Endodermal cell (in vitro differentiated cells): ENCODE results near the gene EVL. TPM values are rescaled to one million over a fixed set of nuclear protein-coding genes. Genes with fewer than 3 reads are reported as not detected.

Experiments used
- DNase-seq: peaks from one replicate; pipeline ENCODE4 v3.0.0-alpha.2; 2017
- H3K27ac ChIP-seq: 2 replicates; pipeline ENCODE4 v1.5.1; 2013; ENCODE audit warnings: mild to moderate bottlenecking, low read depth, low read length, moderate library complexity
- H3K27me3 ChIP-seq: 2 replicates; pipeline ENCODE4 v1.6.1; 2013; ENCODE audit warnings: mild to moderate bottlenecking, low read length, moderate library complexity; ENCODE audit not compliant: insufficient read depth, control insufficient read depth, poor library complexity, severe bottlenecking
- H3K36me3 ChIP-seq: 2 replicates; pipeline ENCODE4 v1.7.0; 2013; ENCODE audit warnings: mild to moderate bottlenecking, low read length, moderate library complexity; ENCODE audit not compliant: control insufficient read depth, insufficient read depth
- H3K4me1 ChIP-seq: one replicate; pipeline ENCODE4 v1.7.0; 2013; ENCODE audit warnings: low read length; ENCODE audit not compliant: control insufficient read depth, insufficient read depth
- H3K4me3 ChIP-seq: 2 replicates; pipeline ENCODE4 v1.5.1; 2013; ENCODE audit warnings: mild to moderate bottlenecking, low read length, moderate library complexity
- H3K9ac ChIP-seq: 2 replicates; pipeline ENCODE4 v1.6.1; 2013; ENCODE audit warnings: mild to moderate bottlenecking, low read length, moderate library complexity; ENCODE audit not compliant: poor library complexity, severe bottlenecking; ENCODE audit errors: extremely low read depth
- H3K9me3 ChIP-seq: 2 replicates; pipeline ENCODE4 v1.6.1; 2013; ENCODE audit warnings: mild to moderate bottlenecking, low read length, moderate library complexity; ENCODE audit not compliant: control insufficient read depth
- H3K27ac Mint-ChIP-seq: 2 replicates; pipeline ENCODE4 v1.8.0; 2020; ENCODE audit warnings: mixed read lengths
- H3K27me3 Mint-ChIP-seq: 2 replicates; pipeline ENCODE4 v1.8.0; 2021; ENCODE audit warnings: mild to moderate bottlenecking, mixed read lengths; ENCODE audit not compliant: insufficient read depth
- H3K36me3 Mint-ChIP-seq: 2 replicates; pipeline ENCODE4 v1.8.0; 2020; ENCODE audit warnings: low read depth, mixed read lengths
- H3K4me1 Mint-ChIP-seq: 2 replicates; pipeline ENCODE4 v1.8.0; 2020; ENCODE audit warnings: mixed read lengths
- H3K4me3 Mint-ChIP-seq: 2 replicates; pipeline ENCODE4 v1.8.0; 2020; ENCODE audit warnings: mild to moderate bottlenecking, moderate library complexity, mixed read lengths
- H3K9me3 Mint-ChIP-seq: 2 replicates; pipeline ENCODE4 v1.8.0; 2020; ENCODE audit warnings: mild to moderate bottlenecking, mixed read lengths
- WGBS, 2 experiments: methylation state at CpG; one replicate each; pipeline versions ENCODE4 v1.1.5 to v1.1.7; 2013; ENCODE audit warnings: missing lambda C conversion rate in 2 of 2, mixed read lengths in 1 of 2; ENCODE audit not compliant: insufficient coverage in 1 of 2, insufficient read length in 1 of 2; 5-methylcytosine and 5-hydroxymethylcytosine counted together
- total RNA-seq, 2 donors: library from RNA; stranded (reverse); fragmentation: NEBNext Ultra II Directional in 1 of 2; extraction: Animal tissue kit (Norgen Biotek cat#: 25700) in 1 of 2; gene quantifications; 2 replicates in 1 of 2; 3 replicates in 1 of 2; pipeline ENCODE4 v1.2.1, GENCODE V29; 2021
- TF ChIP-seq, protein P1 (sequence below): fragments of 200-600 bp; sonication (generic); conservative IDR thresholded peaks from 2 replicates; pipeline ENCODE4 v1.5.0; 2021; ENCODE audit warnings: antibody characterized with exemption, mild to moderate bottlenecking

EVL gene
- total RNA-seq, 2 donors from 2014 or later = 61.1 to 71.3 TPM

DNA sequence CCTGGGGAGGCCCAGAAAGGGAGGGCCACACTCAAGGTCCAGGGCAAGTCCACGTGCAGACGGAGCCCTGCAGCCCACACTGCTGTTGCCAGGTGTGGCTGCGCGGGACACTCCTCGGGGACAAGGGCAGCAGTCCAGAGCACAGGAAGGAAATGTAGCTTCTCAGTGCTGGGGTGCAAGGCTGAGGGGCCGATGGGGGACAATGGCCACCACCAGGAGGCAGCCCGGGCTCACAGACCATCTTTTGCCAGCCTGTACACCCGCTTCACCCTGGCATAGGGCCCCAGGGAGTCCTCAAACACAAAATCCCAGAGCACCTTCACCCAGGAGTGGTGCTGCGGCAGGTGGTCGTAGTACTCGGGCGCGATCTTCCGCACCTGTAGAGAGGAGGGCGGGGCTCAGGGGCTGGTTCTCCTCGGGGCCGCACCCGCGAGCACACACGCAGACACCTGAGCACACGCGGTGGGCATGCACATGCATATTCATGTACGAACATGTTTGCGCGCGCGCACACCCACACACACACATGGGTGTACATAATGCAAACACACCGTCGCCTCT lies 81.4 kb downstream of the EVL start:
- H3K9me3 Mint-ChIP-seq = no peaks in the 10 kb centered on the region
- H3K36me3 Mint-ChIP-seq = no peaks in the 10 kb centered on the region
- H3K4me3 Mint-ChIP-seq = no peak overlapping the region
- peaks cover 3% of the 10 kb centered on the region for H3K36me3 ChIP-seq
- TF ChIP-seq, protein P1, sequence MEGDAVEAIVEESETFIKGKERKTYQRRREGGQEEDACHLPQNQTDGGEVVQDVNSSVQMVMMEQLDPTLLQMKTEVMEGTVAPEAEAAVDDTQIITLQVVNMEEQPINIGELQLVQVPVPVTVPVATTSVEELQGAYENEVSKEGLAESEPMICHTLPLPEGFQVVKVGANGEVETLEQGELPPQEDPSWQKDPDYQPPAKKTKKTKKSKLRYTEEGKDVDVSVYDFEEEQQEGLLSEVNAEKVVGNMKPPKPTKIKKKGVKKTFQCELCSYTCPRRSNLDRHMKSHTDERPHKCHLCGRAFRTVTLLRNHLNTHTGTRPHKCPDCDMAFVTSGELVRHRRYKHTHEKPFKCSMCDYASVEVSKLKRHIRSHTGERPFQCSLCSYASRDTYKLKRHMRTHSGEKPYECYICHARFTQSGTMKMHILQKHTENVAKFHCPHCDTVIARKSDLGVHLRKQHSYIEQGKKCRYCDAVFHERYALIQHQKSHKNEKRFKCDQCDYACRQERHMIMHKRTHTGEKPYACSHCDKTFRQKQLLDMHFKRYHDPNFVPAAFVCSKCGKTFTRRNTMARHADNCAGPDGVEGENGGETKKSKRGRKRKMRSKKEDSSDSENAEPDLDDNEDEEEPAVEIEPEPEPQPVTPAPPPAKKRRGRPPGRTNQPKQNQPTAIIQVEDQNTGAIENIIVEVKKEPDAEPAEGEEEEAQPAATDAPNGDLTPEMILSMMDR = peak; percentile 28
- no peaks in the 10 kb centered on the region for H3K4me1 Mint-ChIP-seq
- no peak overlapping the region for H3K27ac ChIP-seq
- H3K9me3 ChIP-seq = no peaks in the 10 kb centered on the region
- DNase-seq = no peak
- no peaks in the 10 kb centered on the region for H3K27me3 Mint-ChIP-seq
- no peaks in the 10 kb centered on the region for H3K27me3 ChIP-seq
- no peak overlapping the region for H3K4me3 ChIP-seq
- no peaks in the 10 kb centered on the region for H3K4me1 ChIP-seq
- 96 to 97% methylated on average over 26 to 29 of the region's 29 CpGs for WGBS, 2 experiments
- no peak overlapping the region for H3K9ac ChIP-seq
- no peak overlapping the region for H3K27ac Mint-ChIP-seq

DNA sequence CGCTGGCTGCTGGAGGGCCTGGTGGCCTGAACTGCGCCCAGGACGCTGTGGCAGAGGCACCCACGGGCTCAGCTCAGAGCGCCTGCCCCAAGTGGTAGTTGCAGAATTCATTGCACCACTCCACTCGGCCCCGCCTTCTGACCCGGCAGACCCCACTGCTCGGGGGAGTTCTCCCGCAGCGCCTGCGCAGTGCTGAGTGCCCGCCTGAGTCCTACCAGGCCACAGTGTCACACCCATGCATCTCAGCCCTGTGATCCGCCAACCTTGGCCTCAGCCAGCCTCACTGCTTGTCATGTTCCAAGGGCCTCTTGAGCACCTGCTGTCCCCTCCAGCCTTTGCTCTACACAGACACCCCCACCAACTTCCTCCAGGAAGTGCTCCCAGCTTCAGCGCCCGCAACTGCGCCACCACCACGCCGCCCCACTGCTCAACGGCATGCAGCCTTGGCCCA lies 82.0 kb downstream of the EVL start:
- no peak for DNase-seq
- H3K4me1 Mint-ChIP-seq = no peaks in the 10 kb centered on the region
- H3K9me3 Mint-ChIP-seq = no peaks in the 10 kb centered on the region
- Histone ChIP-seq H3K9me3 (no peaks in the 10 kb centered on the region), H3K4me1 (no peaks in the 10 kb centered on the region), H3K9ac (no peak overlapping the region), H3K36me3 (no peaks in the 10 kb centered on the region), H3K4me3 (no peak overlapping the region), H3K27ac (no peak overlapping the region), H3K27me3 (no peaks in the 10 kb centered on the region)
- no peaks in the 10 kb centered on the region for H3K36me3 Mint-ChIP-seq
- TF ChIP-seq, protein P1 = no peak
- H3K27me3 Mint-ChIP-seq = no peaks in the 10 kb centered on the region
- no peak overlapping the region for H3K27ac Mint-ChIP-seq
- no peak overlapping the region for H3K4me3 Mint-ChIP-seq
- 90 to 92% methylated on average over 11 to 20 of the region's 20 CpGs for WGBS, 2 experiments

DNA sequence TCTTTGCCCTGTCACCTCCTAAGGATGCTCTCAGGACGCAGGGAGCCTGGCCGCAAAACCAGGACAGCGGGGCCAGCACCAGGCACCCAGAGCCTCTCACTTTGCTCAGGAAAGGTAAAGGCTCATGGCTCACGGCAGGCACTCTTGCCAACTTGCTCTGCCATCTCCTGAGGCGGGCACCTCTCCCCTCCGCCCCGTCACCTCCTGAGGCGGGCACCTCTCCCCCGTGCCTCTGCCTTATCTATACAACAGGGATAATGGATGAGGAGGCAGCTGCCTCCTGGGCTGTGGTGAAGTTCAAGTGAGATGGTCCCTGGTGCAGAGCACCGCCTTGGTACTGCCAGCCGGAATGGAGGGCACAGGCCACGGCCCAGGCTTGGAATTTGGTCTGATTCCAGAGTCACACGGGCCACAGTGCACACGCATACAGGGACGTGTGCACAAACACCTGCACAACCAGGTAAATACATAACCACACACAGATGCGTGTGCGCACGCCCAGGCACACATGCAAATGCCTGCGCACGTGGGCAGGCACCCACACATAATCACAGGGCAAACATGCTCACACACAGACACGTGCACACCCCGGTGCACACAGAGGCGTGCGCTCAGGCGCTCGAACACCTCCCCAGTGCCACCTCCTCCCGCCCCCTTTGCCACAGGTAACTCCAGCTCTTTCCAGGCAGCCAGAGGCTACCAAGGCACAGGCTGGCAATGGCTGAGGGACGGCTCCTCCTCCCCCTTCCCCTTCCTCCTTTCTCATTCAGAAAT lies 82.7 kb downstream of the EVL start:
- no peak overlapping the region for H3K4me3 ChIP-seq
- DNase-seq = no peak
- H3K27me3 ChIP-seq = no peaks in the 10 kb centered on the region
- Mint-ChIP-seq H3K27ac (no peak overlapping the region), H3K27me3 (peaks cover 3% of the 10 kb centered on the region), H3K36me3 (no peaks in the 10 kb centered on the region), H3K4me1 (no peaks in the 10 kb centered on the region), H3K9me3 (no peaks in the 10 kb centered on the region), H3K4me3 (no peak overlapping the region)
- no peaks in the 10 kb centered on the region for H3K36me3 ChIP-seq
- H3K9me3 ChIP-seq = no peaks in the 10 kb centered on the region
- WGBS, 2 experiments = 91 to 95% methylated on average over 12 to 25 of the region's 28 CpGs
- no peaks in the 10 kb centered on the region for H3K4me1 ChIP-seq
- H3K9ac ChIP-seq = no peak overlapping the region
- TF ChIP-seq, protein P1 = no peak
- H3K27ac ChIP-seq = no peak overlapping the region
